ENCODE data around the gene SIAH2. TPM values are rescaled to one million over a fixed set of nuclear protein-coding genes. Genes with fewer than 3 reads are reported as not detected.

The SIAH2 gene
- total RNA-seq, 1 experiment from 2014 or later: 24.0 TPM

DNA sequence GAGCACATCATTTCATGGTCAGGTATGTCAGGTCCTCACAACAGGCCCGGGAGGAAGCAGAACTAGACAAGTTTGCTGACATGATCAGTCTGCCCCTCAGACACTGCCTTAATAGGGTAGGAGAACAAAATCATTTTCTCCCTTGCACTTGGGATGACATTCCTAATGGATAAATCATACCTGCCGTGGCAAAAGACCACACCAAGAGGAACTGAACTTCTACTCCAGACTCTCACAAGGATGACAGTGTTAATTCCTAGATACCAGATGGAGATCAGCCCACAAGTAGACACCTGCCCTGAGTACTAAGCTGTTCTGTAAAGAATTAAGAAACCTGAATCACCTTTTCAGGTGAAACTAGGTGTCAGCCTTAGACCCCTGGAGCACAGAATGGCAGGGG is 19.5 kb downstream of the SIAH2 start:
- H3K4me3 ChIP-seq (ENCODE audit: low read depth in 2 of 2, low read length in 2 of 2): no peak overlapping the region
- TF ChIP-seq TCF7L2 (IDR thresholded peaks at IDR 0.05; ENCODE audit: low read depth, low read length) (no peak), POLR2AphosphoS5 (IDR thresholded peaks at IDR 0.05; ENCODE audit: low read depth, low read length) (no peak)
- no TSS peak for BruUV-seq (replicated peaks)
- H3K27ac ChIP-seq (ENCODE audit: low read length): no peak overlapping the region
- H3K9me3 ChIP-seq (ENCODE audit: control insufficient read depth, insufficient read depth, low read depth, low read length): no peaks in the 10 kb centered on the region
- no peaks in the 10 kb centered on the region for H3K27me3 ChIP-seq (ENCODE audit: control insufficient read depth, insufficient read depth, low read length)
- no peak for DNase-seq (ENCODE audit: low read depth, low spot score)
- no peak; the same call in 1 of the 2 replicates for ATAC-seq
- POLR2A ChIA-PET: no interaction called here
- H3K36me3 ChIP-seq (ENCODE audit: control insufficient read depth, insufficient read depth, low read length): no peaks in the 10 kb centered on the region
- in situ Hi-C loops (cut with HindIII; ENCODE audit: low pct_unique_long_range_greater_than_20kb, low sequenced_read_pairs): no loop called here
- peaks cover 7% of the 10 kb centered on the region; the same call in 1 of the 2 replicates for H3K4me1 ChIP-seq (ENCODE audit: control insufficient read depth, insufficient read depth, low read length)
- intact Hi-C loops (cut with micrococcal nuclease; ENCODE audit: unreplicated experiment): loop anchor here (10.0 kb wide), 1 partner anchor 59 kb away; no protein-coding TSS in a partner anchor
- CTCF ChIA-PET: no interaction called here

- no peaks in the 10 kb centered on the region for H3K27me3 ChIP-seq (ENCODE audit: control insufficient read depth, insufficient read depth, low read length)
- no peak overlapping the region for H3K4me3 ChIP-seq (ENCODE audit: low read depth in 2 of 2, low read length in 2 of 2)
- H3K4me1 ChIP-seq (ENCODE audit: control insufficient read depth, insufficient read depth, low read length): peaks cover 3% of the 10 kb centered on the region; the same call in 1 of the 2 replicates
- H3K9me3 ChIP-seq (ENCODE audit: control insufficient read depth, insufficient read depth, low read depth, low read length): no peaks in the 10 kb centered on the region
- TF ChIP-seq, protein P1, sequence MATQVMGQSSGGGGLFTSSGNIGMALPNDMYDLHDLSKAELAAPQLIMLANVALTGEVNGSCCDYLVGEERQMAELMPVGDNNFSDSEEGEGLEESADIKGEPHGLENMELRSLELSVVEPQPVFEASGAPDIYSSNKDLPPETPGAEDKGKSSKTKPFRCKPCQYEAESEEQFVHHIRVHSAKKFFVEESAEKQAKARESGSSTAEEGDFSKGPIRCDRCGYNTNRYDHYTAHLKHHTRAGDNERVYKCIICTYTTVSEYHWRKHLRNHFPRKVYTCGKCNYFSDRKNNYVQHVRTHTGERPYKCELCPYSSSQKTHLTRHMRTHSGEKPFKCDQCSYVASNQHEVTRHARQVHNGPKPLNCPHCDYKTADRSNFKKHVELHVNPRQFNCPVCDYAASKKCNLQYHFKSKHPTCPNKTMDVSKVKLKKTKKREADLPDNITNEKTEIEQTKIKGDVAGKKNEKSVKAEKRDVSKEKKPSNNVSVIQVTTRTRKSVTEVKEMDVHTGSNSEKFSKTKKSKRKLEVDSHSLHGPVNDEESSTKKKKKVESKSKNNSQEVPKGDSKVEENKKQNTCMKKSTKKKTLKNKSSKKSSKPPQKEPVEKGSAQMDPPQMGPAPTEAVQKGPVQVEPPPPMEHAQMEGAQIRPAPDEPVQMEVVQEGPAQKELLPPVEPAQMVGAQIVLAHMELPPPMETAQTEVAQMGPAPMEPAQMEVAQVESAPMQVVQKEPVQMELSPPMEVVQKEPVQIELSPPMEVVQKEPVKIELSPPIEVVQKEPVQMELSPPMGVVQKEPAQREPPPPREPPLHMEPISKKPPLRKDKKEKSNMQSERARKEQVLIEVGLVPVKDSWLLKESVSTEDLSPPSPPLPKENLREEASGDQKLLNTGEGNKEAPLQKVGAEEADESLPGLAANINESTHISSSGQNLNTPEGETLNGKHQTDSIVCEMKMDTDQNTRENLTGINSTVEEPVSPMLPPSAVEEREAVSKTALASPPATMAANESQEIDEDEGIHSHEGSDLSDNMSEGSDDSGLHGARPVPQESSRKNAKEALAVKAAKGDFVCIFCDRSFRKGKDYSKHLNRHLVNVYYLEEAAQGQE (IDR thresholded peaks at IDR 0.05; ENCODE audit: insufficient read depth in 1 of 2, low read depth in 2 of 2, low read length in 1 of 2): no peak
- TF ChIP-seq POLR2AphosphoS5 (IDR thresholded peaks at IDR 0.05; ENCODE audit: low read depth, low read length) (no peak), TCF7L2 (IDR thresholded peaks at IDR 0.05; ENCODE audit: low read depth, low read length) (no peak), CTCF (IDR thresholded peaks at IDR 0.05) (no peak), SIN3A (IDR thresholded peaks at IDR 0.05; ENCODE audit: borderline replicate concordance, insufficient read depth, low read depth, low read length) (no peak)
- no peak for DNase-seq (ENCODE audit: low read depth, low spot score)
- no peak for ATAC-seq
- CTCF ChIA-PET: interaction anchor here (0.6 kb wide), 1 partner anchor 25 kb away, joined by 4 read pairs; no protein-coding TSS in a partner anchor
- H3K27ac ChIP-seq (ENCODE audit: low read length): no peak overlapping the region
- H3K36me3 ChIP-seq (ENCODE audit: control insufficient read depth, insufficient read depth, low read length): no peaks in the 10 kb centered on the region
- POLR2A ChIA-PET: no interaction called here
- no TSS peak for BruUV-seq (replicated peaks)
- in situ Hi-C loops (cut with HindIII; ENCODE audit: low pct_unique_long_range_greater_than_20kb, low sequenced_read_pairs) (no loop called here), intact Hi-C loops (cut with micrococcal nuclease; ENCODE audit: unreplicated experiment) (loop anchor here (10.0 kb wide), 1 partner anchor 58 kb away; no protein-coding TSS in a partner anchor)
These were observed 20.3 kb downstream of the SIAH2 start for GRCh38 chr3:150742679-150743078.

- ChIA-PET CTCF (no interaction called here), POLR2A (no interaction called here)
- Histone ChIP-seq H3K36me3 (ENCODE audit: control insufficient read depth, insufficient read depth, low read length) (no peaks in the 10 kb centered on the region), H3K4me3 (ENCODE audit: low read depth in 2 of 2, low read length in 2 of 2) (no peak overlapping the region), H3K4me1 (ENCODE audit: control insufficient read depth, insufficient read depth, low read length) (peaks cover 3% of the 10 kb centered on the region; the same call in 1 of the 2 replicates), H3K27ac (ENCODE audit: low read length) (no peak overlapping the region), H3K9me3 (ENCODE audit: control insufficient read depth, insufficient read depth, low read depth, low read length) (no peaks in the 10 kb centered on the region), H3K27me3 (ENCODE audit: control insufficient read depth, insufficient read depth, low read length) (no peaks in the 10 kb centered on the region)
- ATAC-seq (no peak), DNase-seq (ENCODE audit: low read depth, low spot score) (no peak)
- intact Hi-C loops (cut with micrococcal nuclease; ENCODE audit: unreplicated experiment) (loop anchor here (10.0 kb wide), 1 partner anchor 57 kb away; no protein-coding TSS in a partner anchor), in situ Hi-C loops (cut with HindIII; ENCODE audit: low pct_unique_long_range_greater_than_20kb, low sequenced_read_pairs) (no loop called here)
- TF ChIP-seq POLR2AphosphoS5 (IDR thresholded peaks at IDR 0.05; ENCODE audit: low read depth, low read length) (no peak), TCF7L2 (IDR thresholded peaks at IDR 0.05; ENCODE audit: low read depth, low read length) (no peak), CTCF (IDR thresholded peaks at IDR 0.05) (no peak), SIN3A (IDR thresholded peaks at IDR 0.05; ENCODE audit: borderline replicate concordance, insufficient read depth, low read depth, low read length) (no peak)
- TF ChIP-seq, protein P1 (IDR thresholded peaks at IDR 0.05; ENCODE audit: insufficient read depth in 1 of 2, low read depth in 2 of 2, low read length in 1 of 2): no peak
- no TSS peak for BruUV-seq (replicated peaks)
These were observed 20.8 kb downstream of the SIAH2 start for GRCh38 chr3:150742141-150742523.
